HG03442 (cell line): ENCODE data around the gene MOCS3.
"Not testable (repeated sequence)": the region's sequence is repeated elsewhere in the genome, so short reads cannot be mapped to it uniquely, and the experiment has no call there.

Experiments
- ATAC-seq: cut with Tn5 transposase; IDR thresholded peaks from one replicate; pipeline ENCODE4 v1.9.1; 2021; ENCODE audit warnings: mild to moderate bottlenecking, moderate library complexity; ENCODE audit not compliant: unreplicated experiment

Gene MOCS3

DNA sequence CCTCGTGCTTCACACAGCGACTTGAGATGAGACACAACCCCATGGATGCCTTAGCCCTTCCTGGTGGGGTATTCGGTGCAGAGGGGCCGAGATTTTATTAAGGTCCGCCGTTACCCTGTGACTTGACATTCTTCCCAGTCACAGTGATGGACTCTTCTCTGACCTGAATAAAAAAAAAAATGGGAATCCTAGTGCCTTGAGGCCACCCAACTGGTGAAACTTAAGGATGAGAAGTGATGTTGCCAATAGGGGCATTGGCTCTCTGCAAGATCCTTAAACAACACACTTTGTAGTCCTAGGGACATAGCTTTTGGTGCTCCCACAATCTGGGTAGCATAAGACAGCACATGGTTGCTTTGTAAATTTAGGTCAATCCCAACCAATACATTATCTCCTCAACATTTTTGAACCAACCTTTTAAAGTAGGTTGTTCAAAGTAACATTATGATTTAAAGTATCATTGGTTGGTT lies 26.6 kb upstream of the MOCS3 start:
- no peak for ATAC-seq

DNA sequence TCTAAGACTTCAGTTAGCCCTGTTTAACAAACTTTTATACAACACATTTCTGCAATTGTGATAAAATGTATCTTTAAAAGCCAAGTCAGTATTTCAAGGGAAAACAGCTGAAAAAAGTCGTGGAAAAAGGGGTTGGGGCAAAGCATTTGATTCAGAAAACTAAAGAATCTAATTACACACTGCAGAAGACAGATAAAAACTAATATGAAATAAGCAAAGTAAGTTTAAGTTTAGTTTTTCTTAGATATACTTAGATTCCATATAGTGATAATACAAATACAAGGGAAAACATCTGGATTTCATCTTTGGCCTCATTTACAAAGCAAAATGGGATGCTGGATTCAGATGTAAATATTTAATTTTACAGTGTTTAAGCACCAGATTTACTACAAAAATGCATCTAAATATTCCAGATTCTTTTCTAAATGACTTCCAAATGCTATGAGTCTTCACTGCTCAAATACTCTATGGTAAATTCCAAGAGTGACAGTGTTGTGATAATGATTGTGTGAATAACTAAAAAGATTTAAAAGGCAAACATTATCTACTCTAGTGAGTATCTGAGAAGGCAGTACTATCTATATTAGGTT lies 25.8 kb upstream of the MOCS3 start:
- no peak for ATAC-seq

DNA sequence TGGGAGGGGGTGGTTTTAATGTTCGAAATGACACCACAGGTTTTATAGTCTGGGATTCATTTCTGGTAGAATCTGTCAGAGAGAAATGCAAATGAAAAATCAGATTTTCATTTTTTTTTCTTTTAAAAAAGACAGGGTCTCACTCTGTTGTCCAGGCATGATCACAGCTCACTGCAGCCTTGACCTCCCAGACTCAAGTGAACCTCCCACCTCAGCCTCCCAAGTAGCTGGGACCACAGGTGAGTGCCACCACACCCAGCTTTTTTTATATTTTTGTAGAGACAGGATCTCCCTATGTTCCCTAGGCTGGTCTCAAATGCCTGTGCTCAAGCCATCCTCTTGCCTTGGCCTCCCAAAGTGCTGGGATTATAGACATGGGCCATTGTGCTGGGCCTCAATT lies 25.0 kb upstream of the MOCS3 start:
- ATAC-seq, result no peak

DNA sequence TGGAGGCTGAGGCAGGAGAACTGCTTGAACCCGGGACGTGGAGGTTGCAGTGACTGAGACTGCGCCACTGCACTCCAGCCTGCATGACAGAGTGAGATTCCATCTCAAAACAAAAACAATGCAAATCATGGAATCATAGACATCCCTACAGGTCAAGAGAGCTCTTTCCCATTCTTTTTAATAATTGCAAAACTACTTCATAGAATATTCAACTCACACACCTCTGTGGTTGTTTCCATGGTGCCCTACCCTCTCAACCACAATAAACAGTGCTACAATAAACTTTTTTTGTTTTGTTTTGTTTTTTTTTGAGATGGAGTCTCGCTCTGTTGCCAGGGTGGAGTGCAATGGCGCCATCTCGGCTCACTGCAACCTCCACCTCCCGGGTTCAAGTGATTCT lies 15.5 kb upstream of the MOCS3 start:
- no peak for ATAC-seq

DNA sequence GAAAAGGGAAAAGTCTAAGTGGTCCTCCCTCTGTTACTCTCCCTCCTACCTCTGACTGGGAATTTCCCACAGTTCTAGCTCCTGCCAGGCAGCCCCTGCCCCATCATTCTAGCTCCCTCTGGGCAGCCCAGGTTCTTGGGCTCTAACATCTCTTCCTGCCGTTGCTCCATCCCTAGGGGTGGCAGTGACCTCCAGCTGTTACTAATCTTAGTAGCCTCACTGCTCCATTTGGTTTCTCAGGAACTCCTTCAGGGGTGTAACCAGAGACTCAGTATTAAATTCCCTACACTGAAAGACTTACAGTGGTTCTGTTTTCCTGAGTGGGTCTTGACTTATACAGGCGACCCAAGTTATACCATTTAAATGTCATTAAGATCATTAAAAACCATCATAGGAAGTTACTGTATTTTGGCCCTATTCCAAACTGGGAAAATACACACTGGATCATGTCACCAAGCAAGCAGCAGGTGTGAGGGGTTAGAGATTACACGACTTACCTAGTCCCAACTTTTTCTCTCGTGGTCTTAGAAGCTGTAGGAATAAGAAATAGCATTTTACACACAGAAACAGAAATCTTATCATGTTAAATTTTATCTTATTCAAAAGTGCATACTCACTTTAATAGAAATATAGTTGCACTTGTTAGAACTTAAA lies 10.4 kb upstream of the MOCS3 start:
- ATAC-seq, result no peak

DNA sequence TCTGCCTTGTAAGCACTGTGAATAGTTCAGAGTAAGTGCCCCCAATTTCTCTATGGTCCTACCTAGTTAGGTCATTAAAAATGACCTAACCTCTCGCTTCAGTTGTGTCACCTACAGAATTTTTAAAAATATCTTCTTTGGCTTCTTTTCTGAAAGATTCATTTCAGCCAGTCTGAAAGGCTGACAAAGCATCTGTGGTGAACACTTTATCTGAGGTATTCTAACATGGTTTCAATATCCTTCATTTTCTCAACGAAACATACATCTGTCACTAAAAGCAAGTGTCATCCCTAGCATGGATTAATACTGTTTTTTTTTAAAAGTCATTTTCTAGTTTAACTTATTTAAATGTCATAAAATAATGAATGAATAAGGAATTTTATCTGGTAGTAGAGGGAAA lies 5.4 kb upstream of the MOCS3 start:
- no peak for ATAC-seq

- no peak for ATAC-seq
Observed at GRCh38 chr20:50953821-50954220, 4.8 kb upstream of the MOCS3 start.

DNA sequence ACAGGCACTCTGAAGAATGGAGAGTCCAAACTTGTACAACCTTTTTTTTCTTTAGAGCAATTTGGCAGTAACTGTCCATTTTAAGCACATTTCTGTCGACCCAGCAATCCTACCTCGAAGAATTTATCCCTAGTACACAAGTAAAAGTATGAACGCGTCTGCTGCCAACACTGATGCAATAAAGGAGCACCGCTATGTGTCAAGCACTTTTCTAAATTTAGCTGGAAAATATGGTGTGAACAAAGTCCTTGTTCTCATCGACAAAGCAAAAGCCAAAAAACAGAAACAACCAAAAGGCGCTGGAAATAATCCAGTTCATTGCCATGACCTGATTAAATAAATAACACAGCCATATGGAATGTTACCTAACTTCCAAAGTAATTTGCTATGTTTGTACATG lies 1.3 kb upstream of the MOCS3 start:
- ATAC-seq, result no peak

DNA sequence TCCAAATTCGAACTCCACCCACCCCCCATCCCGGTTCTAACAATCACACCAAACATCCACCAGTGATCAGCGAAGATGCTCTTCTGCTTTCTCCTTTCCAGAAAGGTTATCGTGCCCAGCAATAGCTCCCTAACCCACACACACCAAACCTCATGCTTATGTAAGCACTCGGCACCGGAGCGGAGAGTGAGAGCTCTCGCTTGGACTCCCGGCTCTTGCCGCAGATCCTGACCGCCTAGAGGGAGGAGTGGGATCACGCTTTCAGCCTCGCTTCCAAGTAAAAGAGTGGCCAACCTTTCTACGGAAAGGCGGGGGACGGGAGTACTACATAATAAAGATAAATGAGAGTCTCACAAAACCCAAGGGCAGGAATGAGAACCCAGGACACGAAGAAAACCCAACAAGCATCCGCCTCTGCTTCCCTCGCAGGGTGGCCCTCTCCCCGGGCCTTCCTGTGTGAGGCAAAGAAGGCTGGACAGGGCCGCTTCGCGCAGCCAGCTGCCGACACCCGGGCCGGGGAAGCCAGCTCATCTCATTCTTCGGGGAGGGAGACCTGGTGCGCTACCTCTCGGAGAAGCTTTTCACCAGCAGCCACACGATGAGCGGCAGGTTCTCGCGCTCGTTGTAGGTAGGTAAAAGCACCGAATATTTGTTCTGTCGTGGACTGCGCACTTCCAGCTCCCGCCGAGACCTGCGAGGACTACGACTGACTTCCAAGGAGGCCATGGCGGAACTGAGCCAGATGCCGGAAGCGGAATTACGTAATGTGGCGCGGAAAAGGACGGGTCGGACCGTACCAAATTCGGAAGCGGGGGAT lies 612 bp upstream of the MOCS3 start, which contains the start of gene DPM1:
DPM1 (minus strand) TSS at position 735 of the 817 bp plus-strand sequence; CDS start at position 726, 9 bp downstream.
- peak; percentile 70 for ATAC-seq

DNA sequence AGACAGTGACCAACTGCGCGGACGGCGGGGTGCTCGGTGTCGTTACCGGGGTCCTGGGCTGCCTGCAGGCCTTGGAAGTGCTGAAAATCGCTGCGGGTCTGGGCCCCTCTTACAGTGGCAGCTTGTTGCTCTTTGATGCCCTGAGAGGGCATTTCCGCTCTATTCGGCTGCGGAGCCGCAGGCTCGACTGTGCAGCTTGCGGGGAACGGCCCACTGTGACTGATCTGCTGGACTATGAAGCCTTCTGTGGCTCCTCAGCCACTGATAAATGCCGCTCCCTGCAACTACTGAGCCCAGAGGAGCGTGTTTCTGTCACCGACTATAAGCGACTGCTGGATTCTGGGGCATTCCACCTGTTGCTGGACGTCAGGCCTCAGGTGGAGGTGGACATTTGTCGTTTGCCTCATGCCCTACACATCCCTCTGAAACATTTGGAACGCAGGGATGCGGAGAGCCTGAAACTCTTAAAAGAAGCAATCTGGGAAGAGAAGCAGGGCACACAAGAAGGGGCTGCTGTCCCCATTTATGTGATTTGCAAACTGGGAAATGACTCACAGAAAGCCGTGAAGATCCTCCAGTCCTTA lies 1.0 kb downstream of the MOCS3 start:
- no peak for ATAC-seq

- ATAC-seq, result no peak
Observed at GRCh38 chr20:50967586-50967985, 9.0 kb downstream of the MOCS3 start.

GRCh38 chr20:50968289-50968688 lies 9.7 kb downstream of the MOCS3 start:
- ATAC-seq, result no peak

GRCh38 chr20:50969435-50969834 lies 10.8 kb downstream of the MOCS3 start:
- no peak for ATAC-seq

DNA sequence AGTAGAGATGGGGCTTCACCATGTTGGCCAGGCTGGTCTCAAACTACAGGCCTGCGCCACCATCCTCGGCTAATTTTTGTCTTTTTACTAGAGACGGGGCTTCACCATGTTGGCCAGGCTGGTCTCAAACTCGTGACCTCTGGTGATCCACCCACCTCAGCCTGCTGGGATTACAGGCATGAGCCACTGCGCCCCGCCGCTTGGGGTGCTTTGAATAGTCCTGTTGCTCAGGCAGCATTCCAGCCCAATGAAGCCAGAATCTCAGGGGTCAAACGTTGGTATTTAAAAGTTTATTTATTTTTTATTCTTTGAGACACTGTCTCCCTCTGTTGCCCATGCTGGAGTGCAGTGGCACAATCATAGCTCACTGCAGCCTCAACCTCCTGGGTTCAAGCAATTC lies 11.3 kb downstream of the MOCS3 start:
- no peak for ATAC-seq

DNA sequence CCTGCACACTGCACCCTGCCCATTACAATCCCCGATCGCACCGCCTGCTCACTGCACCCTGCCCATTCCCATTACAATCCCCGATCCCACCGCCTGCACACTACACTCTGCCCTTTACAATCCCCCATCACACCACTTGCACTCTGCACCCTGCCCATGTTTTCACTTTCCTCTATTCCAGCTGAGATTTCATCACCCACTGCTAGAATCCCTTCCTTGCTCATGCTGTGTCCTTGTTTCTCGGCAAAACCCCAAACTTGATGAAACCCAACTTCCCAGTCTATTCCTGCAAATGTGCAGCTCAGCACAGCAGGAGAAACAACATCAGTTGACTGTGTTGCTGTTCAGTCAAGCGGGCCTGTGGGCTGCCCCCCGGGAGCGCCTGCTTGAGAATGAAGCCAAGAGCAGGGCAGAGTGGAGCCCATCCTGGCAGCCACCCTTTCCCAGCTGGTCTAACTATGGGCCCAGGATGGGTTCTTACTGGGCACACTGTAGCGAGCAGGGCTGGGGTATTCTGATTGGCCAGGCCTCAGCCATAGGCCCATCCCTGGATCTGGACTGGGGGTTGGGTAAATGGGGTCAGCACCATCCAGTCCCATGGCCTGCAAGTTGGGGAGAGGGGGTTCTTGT lies 17.2 kb downstream of the MOCS3 start:
- no peak for ATAC-seq

- ATAC-seq, result no peak
Observed at GRCh38 chr20:50977066-50978021, 18.7 kb downstream of the MOCS3 start.

DNA sequence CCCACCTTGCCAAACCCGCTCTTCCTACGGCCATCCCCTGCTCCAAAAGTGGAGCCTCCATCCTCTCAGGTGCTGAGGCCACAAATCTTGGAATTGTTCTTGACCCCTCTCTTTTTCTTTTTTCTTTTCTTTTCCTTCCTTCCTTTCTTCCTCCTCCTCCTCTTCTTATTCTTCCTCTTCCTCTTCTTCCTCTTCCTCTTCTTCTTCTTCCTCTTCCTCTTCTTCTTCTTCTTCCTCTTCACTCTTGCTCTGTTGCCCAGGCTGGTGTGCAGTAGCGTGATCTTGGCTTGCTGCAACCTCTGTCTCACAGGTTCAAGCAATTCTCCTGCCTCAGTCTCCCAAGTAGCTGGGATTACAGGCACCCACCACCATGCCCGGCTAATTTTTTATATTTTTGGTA lies 19.9 kb downstream of the MOCS3 start:
- ATAC-seq, result not testable (repeated sequence)

DNA sequence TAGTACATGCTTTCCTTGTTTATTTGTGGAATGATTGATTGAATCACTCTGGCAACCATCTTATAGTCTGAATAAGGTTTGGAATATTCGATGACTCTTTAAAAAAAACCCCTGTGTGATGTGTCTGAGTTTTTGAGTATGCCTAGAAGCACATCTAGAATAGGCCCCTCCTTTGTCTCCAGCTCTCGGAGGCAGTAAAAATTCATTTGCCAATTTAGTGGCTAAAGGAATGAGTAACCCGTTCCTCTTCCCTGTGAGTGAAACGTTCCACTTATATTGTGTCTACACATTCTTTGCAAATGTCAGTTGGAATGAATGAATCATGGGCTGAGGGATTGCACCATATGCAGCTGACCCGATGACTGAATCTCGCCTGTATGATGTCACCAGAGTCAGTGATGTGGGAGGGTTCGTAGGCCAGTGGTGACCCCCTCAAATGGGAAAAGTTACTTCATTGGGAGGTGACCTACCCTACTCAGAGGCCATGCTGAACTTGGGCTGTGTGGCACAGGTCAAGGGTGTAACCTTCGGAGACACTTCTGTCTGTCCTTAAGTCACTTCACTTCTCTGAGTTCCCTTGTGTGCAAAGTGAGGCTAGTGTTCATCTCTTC lies 21.6 kb downstream of the MOCS3 start:
- no peak for ATAC-seq

GRCh38 chr20:50980851-50981713 lies 22.5 kb downstream of the MOCS3 start:
- no peak for ATAC-seq
